ENCODE results near the gene BLOC1S3. TPM values are rescaled to one million over a fixed set of nuclear protein-coding genes. Genes with fewer than 3 reads are reported as not detected.

BLOC1S3 gene
- total and polyA plus RNA-seq, 2 of the 13 experiments (the other 11 are each of a cell fraction or from before 2014, with no cell fraction given), result 4.3 to 4.8 TPM

DNA sequence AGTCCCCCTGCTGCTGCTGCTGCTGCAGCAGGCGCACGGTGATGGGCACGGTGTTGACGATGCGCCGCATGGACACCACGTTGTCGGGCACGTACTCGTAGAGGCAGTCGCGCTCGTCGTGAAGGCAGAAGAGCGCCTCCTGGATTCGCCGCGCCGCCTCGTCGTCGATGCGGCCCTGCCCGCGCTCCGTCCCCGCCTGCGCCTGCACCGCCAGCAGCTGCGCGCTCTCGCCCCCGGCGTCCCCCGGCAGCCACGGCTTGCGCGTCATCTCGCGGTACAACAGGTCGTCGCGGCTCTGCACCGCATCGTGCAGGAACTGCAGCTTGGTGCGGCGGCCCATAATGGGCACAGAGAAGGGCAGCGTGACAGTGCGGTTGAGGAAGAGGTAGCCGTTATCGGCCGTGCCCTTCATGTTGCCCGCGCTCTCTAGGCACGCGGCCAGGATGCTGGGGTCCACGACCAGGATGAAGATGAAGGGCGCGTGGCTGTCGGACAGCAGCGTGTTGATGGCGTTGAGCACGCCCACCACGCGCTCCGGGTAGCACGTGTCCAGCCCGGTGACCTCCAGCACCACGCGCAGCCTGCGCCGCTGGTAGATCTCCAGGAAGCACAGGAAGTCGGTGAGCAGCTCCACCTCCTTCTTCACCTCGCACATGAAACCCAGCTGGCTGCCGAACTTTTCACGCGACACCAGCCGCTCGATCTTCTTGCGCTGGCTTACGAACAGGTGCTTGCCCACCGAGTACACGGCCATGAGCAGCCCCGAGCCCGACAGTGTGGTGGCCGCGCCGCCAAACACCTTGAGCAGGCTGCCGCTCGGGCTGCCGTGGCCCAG lies 25.9 kb upstream of the BLOC1S3 start:
- Histone ChIP-seq H3K79me2 (ENCODE audit: insufficient read depth, low read length) (no peaks in the 10 kb centered on the region), H3K27ac (ENCODE audit: extremely low read length, insufficient read depth, low read length) (no peak overlapping the region), H3K4me1 (ENCODE audit: insufficient read depth, low read length) (peaks cover 61% of the 10 kb centered on the region), H3K4me2 (ENCODE audit: low read depth, low read length) (no peak overlapping the region), H3K9me3 (ENCODE audit: low read length) (no peaks in the 10 kb centered on the region), H2AFZ (ENCODE audit: low read length) (no peak overlapping the region), H3K36me3 (replicated peaks in 1 of 2; ENCODE audit: control insufficient read depth in 1 of 2, insufficient read depth in 2 of 2, low read length in 2 of 2) (no peaks in the 10 kb centered on the region), H3K27me3 (ENCODE audit: control insufficient read depth in 1 of 2, insufficient read depth in 2 of 2, low read length in 2 of 2) (peaks cover 0 to 19% of the 10 kb centered on the region in 2 experiments; a peak in 3 of 5 replicates), H4K20me1 (ENCODE audit: insufficient read depth, low read length) (no peaks in the 10 kb centered on the region), H3K4me3 (replicated peaks in 1 of 3; ENCODE audit: insufficient read depth in 1 of 3, low read depth in 2 of 3, low read length in 3 of 3) (no peak overlapping the region), H3K9ac (ENCODE audit: insufficient read depth, low read depth, low read length) (no peak overlapping the region)
- CTCF ChIA-PET (ENCODE audit: low intra/inter-chr PET ratio, low total read pairs), result no interaction called here
- POLR2A ChIA-PET, result interaction anchor here (2.6 kb wide), 1 partner anchor 26 kb away, joined by 23 read pairs; the partner anchor contains the start of genes BLOC1S3 and TRAPPC6A
- in situ Hi-C loops (cut with HindIII; ENCODE audit: extremely low pct_ligation_motif_present, low pct_unique_long_range_greater_than_20kb), result no loop called here
- intact Hi-C loops (cut with micrococcal nuclease; ENCODE audit: unreplicated experiment), result no loop called here
- TF ChIP-seq GABPB1 (CRISPR knock-in tag; IDR thresholded peaks at IDR 0.05), result 0 out of 2 replicates have a peak, but pooled peaks have one; percentile 3
- TF ChIP-seq, protein P1, sequence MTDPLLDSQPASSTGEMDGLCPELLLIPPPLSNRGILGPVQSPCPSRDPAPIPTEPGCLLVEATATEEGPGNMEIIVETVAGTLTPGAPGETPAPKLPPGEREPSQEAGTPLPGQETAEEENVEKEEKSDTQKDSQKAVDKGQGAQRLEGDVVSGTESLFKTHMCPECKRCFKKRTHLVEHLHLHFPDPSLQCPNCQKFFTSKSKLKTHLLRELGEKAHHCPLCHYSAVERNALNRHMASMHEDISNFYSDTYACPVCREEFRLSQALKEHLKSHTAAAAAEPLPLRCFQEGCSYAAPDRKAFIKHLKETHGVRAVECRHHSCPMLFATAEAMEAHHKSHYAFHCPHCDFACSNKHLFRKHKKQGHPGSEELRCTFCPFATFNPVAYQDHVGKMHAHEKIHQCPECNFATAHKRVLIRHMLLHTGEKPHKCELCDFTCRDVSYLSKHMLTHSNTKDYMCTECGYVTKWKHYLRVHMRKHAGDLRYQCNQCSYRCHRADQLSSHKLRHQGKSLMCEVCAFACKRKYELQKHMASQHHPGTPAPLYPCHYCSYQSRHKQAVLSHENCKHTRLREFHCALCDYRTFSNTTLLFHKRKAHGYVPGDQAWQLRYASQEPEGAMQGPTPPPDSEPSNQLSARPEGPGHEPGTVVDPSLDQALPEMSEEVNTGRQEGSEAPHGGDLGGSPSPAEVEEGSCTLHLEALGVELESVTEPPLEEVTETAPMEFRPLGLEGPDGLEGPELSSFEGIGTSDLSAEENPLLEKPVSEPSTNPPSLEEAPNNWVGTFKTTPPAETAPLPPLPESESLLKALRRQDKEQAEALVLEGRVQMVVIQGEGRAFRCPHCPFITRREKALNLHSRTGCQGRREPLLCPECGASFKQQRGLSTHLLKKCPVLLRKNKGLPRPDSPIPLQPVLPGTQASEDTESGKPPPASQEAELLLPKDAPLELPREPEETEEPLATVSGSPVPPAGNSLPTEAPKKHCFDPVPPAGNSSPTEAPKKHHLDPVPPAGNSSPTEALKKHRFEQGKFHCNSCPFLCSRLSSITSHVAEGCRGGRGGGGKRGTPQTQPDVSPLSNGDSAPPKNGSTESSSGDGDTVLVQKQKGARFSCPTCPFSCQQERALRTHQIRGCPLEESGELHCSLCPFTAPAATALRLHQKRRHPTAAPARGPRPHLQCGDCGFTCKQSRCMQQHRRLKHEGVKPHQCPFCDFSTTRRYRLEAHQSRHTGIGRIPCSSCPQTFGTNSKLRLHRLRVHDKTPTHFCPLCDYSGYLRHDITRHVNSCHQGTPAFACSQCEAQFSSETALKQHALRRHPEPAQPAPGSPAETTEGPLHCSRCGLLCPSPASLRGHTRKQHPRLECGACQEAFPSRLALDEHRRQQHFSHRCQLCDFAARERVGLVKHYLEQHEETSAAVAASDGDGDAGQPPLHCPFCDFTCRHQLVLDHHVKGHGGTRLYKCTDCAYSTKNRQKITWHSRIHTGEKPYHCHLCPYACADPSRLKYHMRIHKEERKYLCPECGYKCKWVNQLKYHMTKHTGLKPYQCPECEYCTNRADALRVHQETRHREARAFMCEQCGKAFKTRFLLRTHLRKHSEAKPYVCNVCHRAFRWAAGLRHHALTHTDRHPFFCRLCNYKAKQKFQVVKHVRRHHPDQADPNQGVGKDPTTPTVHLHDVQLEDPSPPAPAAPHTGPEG (CRISPR knock-in tag; IDR thresholded peaks at IDR 0.05), result no peak
- no peak for TF ChIP-seq ZSCAN21 (CRISPR knock-in tag; IDR thresholded peaks at IDR 0.05; ENCODE audit: borderline replicate concordance)
- no peak for TF ChIP-seq RXRB (CRISPR knock-in tag; IDR thresholded peaks at IDR 0.05; ENCODE audit: borderline replicate concordance)
- no peak for TF ChIP-seq ZBTB20 (CRISPR knock-in tag; IDR thresholded peaks at IDR 0.05; ENCODE audit: borderline replicate concordance, low read depth)
- 0 out of 2 replicates have a peak, but pooled peaks have one; percentile 3 for TF ChIP-seq ZBTB38 (CRISPR knock-in tag; IDR thresholded peaks at IDR 0.05)
- no peak for TF ChIP-seq HOXA5 (CRISPR knock-in tag; IDR thresholded peaks at IDR 0.05)
- FAIRE-seq (no peak), ATAC-seq (no peak), DNase-seq (ENCODE audit: low spot score) (no peak)
- 96% methylated on average over 64 of the region's 91 CpGs for WGBS (ENCODE audit: low lambda C conversion rate)
- no TSS peak for BruUV-seq (replicated peaks)

Data from HepG2 (cell line).